RWPE1 (cell line): ENCODE measurements around the gene MRPL19.
"Not testable (repeated sequence)": the region's sequence is repeated elsewhere in the genome, so short reads cannot be mapped to it uniquely, and the experiment has no call there.

Experiments
- CTCF ChIA-PET: fragments of 350-600 bp; sonication (Branson Sonifier 250); formaldehyde crosslinking; extraction: SDS; loops from one replicate; lab custom pipeline; 2021; lab: Yijun Ruan, JAX
- POLR2A ChIA-PET: fragments of 400-600 bp; formaldehyde crosslinking; extraction: SDS; loops from one replicate; lab custom pipeline; 2020; ENCODE audit warnings: antibody characterized with exemption; ENCODE audit not compliant: low non-redundant PET; lab: Yijun Ruan, JAX
- DNase-seq: peaks from one replicate; pipeline ENCODE4 v3.0.0; 2012; ENCODE audit warnings: low spot score
- H3K27ac ChIP-seq: fragments of 450-650 bp; 2 replicates; pipeline ENCODE4 v1.5.1; 2017
- CTCF ChIP-seq: fragments of 450-650 bp; conservative IDR thresholded peaks from 2 replicates; pipeline ENCODE4 v1.5.1; 2017; ENCODE audit warnings: low read depth, mild to moderate bottlenecking

The MRPL19 gene

GRCh38 chr2:75707901-75708300, 61.3 kb downstream of the MRPL19 start:
- no peak for TF ChIP-seq CTCF
- H3K27ac ChIP-seq: no peak overlapping the region
- POLR2A ChIA-PET: no interaction called here
- CTCF ChIA-PET: interaction anchor here (0.6 kb wide), 1 partner anchor 466 kb away, joined by 3 read pairs; no protein-coding TSS in a partner anchor
- DNase-seq: no peak

GRCh38 chr2:75709297-75709696, 62.7 kb downstream of the MRPL19 start:
- peak; percentile 8 for DNase-seq
- CTCF ChIA-PET: no interaction called here
- H3K27ac ChIP-seq: no peak overlapping the region
- POLR2A ChIA-PET: no interaction called here
- TF ChIP-seq CTCF: no peak

GRCh38 chr2:75710220-75710576, 63.6 kb downstream of the MRPL19 start:
- ChIA-PET POLR2A (no interaction called here), CTCF (interaction anchor here (0.6 kb wide), 2 partner anchors 14 to 1135 kb away, joined by 3 read pairs; no protein-coding TSS in a partner anchor)
- peak overlapping the region; percentile 93 for H3K27ac ChIP-seq
- no peak for TF ChIP-seq CTCF
- DNase-seq: no peak

- peak; percentile 88 for DNase-seq
- POLR2A ChIA-PET: no interaction called here
These were observed 64.1 kb downstream of the MRPL19 start, which contains the start of gene GCFC2 for GRCh38 chr2:75710577-75711253. GCFC2 (minus strand) TSS chr2:75710915; CDS start chr2:75710855, 60 bp downstream.

GRCh38 chr2:75711590-75711989, 65.0 kb downstream of the MRPL19 start:
- DNase-seq, POLR2A ChIA-PET: not testable (repeated sequence)
- CTCF ChIA-PET: interaction anchor here (0.6 kb wide), 1 partner anchor 307 kb away, joined by 3 read pairs; no protein-coding TSS in a partner anchor
- peak overlapping the region; percentile 93; the same call in 1 of the 2 replicates for H3K27ac ChIP-seq

More at GRCh38 chr2:75710577-75711253, 64.1 kb downstream of the MRPL19 start, which contains the start of gene GCFC2:
- H3K27ac ChIP-seq: peak within 1 kb of the TSS; percentile 93
- CTCF ChIA-PET: interaction anchor here (0.6 kb wide), 1 partner anchor 14 kb away, joined by 3 read pairs; no protein-coding TSS in a partner anchor
- peak; percentile 42 for TF ChIP-seq CTCF

GRCh38 chr2:75716406-75716805, 69.8 kb downstream of the MRPL19 start:
- TF ChIP-seq CTCF: no peak
- no peak for DNase-seq
- ChIA-PET POLR2A (no interaction called here), CTCF (interaction anchor here (0.7 to 0.9 kb wide), 2 partner anchors 29 to 76 kb away, joined by 3 read pairs; no protein-coding TSS in a partner anchor)
- no peak overlapping the region for H3K27ac ChIP-seq

GRCh38 chr2:75719616-75720015, 73.0 kb downstream of the MRPL19 start:
- DNase-seq: no peak
- POLR2A ChIA-PET: no interaction called here
- TF ChIP-seq CTCF: no peak
- no peak overlapping the region for H3K27ac ChIP-seq
- CTCF ChIA-PET: no interaction called here
